ACHN (cell line): ENCODE results near the gene VTN.

Source experiments
- DNase-seq: peaks from one replicate; pipeline ENCODE4 v3.0.0-alpha.2; 2015
- in situ Hi-C: cut with HindIII; loops from 2 replicates; pipeline ENCODE4 v1.10.0; 2017; ENCODE audit warnings: low sequenced_read_pairs, low pct_ligation_motif_present, low pct_unique_long_range_greater_than_20kb

Gene VTN

DNA sequence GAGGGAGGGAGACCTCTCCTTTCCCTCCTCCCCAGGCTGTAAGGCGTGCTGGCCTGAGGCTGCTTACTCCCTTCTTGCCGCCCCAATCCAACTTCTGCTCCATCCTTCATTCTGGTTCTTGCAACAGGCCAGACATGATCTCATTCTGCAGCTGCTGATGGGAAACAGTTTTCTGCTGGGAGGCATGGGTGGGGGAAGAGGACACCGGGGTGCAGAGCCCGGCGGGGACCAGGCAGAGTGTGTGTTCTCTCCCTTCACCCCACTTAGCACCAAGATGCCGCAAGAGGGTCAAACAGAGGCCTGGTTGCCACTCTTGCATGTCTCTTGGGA lies 2.8 kb upstream of the VTN start:
- no peak for DNase-seq
- in situ Hi-C loops, result no loop called here

DNA sequence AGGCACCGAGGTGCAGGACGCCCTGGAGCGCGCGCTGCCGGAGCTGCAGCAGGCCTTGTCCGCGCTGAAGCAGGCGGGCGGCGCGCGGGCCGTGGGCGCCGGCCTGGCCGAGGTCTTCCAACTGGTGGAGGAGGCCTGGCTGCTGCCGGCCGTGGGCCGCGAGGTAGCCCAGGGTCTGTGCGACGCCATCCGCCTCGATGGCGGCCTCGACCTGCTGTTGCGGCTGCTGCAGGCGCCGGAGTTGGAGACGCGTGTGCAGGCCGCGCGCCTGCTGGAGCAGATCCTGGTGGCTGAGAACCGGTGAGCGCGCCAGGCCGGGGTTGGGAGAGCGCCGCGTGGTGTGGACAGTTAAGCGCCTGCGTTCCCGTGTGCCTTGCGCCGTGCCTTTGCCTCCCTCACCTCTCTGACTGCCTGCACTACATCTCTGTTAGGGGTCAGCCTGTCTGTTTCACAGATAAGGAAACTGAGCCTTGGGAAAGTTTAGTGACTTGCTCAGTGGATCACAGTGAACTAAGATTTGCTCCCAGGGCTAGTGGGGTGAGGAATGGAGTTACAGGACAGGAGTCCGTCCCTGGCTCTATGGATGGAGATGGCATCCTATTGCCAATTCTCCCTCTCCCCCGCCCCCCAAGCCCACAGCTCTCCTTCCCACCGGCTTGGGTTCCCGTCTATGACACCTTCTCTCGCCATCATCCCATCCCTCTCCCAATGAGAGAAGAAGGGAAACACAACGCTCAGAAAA lies 2.3 kb upstream of the VTN start:
- peak; percentile 56 for DNase-seq
- in situ Hi-C loops, result no loop called here

DNA sequence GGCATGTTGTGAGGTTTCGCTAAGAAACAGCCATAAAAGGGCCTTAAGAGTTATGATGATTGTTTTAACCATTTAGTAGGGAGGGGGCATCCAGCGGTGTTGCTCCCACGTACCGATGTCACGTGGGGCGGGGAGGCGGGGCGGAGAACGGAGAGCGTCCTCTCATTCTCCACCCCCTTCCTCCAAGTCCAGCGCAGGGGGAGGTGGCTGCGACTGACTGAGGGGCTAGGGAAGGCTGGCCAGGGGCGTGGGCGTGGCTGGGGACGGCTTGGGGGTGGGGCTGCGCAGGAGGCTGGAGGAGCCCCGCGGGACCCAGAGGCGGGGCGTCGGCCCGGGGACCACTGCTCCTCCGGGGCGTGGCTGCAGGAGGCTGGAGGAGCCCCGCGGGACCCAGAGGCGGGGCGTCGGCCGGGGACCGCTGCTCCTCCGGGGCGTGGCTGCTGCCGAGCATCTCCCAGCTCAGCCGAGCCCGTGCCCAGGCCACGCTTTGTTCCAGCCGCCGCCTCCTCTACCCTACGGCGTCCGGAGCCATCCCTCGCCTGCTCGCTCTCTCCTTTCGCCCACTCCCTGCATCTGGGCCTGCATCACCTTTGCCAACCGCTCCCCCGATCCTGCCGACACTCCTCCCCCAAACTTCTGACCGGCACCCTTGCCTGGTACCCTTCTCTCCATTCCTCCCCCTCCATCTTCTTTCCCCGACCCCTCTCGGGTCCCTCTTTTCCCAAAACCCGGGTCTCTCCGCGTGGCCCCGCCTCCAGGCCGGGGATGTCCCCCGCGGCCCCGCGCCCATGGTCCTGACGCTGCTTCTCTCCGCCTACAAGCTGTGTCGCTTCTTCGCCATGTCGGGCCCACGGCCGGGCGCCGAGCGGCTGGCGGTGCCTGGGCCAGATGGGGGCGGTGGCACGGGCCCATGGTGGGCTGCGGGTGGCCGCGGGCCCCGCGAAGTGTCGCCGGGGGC lies 1.4 kb upstream of the VTN start, which contains the start of gene SARM1:
Gene SARM1 (plus strand): TSS at position 450 of the 958 bp plus-strand sequence. CDS start 339 bp downstream, at position 789.
- in situ Hi-C loops, result no loop called here
- DNase-seq, result peak; percentile 93

DNA sequence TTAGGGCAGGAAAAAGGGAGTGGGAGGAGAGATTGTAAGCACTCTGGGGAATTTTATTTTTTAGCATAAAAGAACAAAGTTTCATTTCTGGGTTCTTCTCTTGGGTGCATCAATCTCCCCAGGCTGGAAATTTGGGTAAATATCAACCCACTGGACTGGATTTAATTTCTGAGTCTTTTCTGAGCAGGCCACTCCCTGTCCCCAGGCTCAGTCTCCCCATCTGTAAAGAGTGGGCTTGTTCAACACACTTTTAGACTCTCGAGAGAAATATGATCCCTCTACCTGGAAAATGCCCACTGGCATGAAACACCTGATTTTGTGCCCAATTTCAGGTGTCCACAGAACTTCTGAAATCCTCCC lies 617 bp upstream of the VTN start:
- no peak for DNase-seq
- in situ Hi-C loops, result no loop called here

DNA sequence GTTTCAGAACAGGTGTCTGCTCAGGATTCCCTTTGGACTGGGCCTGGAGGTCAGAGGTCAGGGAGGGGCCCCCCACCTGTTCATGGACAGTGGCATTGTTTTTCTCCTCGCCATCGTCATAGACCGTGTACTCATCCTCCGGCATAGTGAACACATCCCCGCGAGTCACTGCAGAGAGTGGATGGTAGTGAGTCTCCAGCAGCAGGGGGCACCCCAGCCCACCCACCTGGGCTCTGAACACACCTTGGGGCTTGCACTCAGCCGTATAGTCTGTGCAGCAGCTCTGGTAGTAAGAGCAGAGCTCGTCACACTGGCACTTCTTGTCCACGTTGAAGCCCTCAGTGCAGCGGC lies 448 bp downstream of the VTN start:
- DNase-seq, result no peak
- in situ Hi-C loops, result no loop called here

DNA sequence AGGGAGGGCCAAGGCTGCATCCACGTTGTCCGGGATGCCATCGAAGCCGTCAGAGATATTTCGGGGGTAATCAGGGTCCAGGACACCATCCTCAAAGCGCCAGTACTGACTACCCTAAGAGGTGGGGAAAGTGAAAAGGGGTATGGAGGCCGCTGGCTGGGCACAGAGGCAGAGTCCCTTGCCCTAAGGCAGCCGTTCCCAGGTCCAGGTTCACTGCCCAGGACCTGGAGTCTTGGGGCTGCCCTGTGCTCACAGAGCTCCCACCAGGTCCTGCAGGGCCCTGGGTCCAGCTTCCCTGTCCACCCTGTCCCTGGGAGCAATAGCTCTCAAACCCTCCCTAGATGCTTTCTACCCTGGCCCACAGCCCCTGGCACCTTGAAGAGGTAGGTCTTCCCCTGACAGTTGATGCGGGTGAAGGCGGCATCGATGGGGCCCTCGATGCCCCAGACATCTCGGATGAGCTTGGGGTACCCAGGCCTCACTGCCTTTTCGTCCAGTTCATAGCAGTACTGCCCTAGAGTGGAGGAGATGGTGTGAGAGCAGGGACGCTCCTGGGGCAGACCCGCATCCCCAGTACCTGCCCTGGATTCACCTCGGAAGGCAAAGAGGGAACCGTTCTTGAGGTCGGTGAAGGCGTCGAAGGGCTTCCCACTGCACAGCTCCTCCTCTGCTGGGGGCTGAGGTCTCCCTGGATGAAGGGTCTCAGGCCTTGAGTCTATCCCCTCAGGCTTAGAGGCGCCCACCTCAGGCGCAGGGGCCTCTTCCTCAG lies 1.0 kb downstream of the VTN start:
- no peak for DNase-seq
- in situ Hi-C loops, result no loop called here

DNA sequence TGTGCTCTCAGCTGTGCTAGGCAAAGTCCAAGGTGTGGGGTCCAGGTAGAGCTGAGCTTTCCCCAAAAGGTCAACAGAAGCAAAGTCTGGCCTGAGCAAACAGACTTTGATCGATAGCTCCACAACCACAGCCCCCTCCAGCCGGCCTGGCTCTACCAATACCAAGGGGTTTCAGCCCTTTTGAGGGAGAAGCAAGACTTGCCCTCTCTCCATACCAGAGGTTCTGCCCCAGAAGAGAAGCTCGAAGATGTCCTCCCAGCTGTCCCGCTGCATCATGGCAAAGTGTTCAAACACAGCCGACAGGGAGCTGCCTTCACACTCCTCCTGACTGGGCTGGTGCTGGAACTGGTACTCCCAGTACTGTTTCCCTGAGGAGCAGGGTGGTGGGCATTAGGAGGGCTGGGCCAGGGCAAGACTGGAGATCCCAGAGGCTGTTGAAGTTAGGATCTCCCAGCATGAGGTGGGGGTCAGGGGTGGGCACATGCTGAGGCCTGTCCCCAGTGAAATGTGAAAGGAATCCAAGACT lies 1.7 kb downstream of the VTN start:
- in situ Hi-C loops, result no loop called here
- DNase-seq, result no peak

DNA sequence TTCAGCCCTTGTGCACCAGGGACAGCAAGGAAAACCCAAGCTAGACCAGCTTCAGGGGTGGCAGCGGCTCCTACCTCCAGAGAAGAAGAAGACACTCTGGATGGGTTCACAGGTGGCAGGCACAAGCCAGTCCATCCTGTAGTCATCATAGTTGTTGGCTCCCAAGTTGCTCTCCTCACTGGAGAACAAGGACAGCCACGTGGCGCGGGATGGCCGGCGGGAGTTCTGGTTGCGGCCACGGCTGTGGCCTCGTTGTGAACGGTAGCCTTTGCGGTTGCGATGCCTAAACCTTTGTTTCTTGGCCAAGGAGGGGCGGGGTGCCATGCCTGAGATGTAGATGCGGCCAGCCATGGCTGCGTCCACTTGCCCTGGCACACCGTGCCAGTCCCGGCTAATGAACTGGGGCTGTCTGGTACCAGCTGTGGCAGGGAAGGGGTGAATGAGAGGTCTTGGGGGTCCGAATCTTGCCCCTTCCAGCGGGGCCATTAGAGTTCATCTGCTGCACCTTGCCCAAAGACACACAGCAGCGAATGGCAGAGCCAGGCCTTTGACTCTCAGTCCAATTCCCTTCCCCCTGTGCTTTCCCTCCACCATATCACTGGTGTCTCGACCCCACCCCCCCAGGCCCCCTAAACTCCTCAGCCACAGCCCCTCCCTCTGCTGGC lies 2.3 kb downstream of the VTN start:
- in situ Hi-C loops, result no loop called here
- DNase-seq, result no peak

DNA sequence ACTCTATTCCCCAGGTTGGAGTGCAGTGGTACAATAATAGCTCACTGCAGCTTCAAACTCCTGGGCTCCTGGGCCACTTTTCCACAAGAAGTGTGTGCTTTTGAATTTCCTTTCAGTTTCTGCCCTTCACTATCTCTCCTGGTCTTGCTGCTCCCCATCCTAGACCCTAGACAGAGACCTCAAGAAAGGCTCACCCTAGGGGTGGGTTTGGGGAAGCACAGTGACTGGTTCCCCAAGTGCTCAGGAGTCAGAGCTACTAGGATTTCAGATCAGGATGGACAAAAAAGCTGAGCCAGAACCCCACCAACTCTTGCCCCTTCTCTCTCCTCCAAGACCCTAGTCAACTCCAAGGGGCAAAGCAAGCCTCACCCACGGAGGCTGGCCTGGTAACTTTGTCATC lies 3.5 kb downstream of the VTN start:
- in situ Hi-C loops, result no loop called here
- DNase-seq, result no peak

DNA sequence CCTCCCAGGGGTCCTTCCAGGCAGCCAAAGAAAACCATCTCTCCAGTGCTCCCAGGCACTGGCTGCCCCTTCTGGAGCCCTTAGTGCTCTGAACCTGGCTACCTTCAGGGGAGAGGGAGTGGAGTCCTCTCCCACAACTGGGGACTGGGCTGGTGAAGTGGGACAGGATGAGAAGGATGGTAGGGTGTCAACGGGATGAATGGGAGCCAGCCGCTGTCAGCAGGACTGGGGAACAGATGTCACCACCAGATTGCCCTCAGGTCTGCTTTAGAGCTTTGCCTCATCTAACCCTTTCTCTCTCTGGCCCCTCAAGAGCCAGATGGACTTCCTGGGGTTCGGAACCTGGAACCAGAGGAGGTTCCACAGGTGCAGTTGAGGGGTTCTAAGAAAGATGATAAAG lies 4.6 kb downstream of the VTN start:
- in situ Hi-C loops, result no loop called here

DNA sequence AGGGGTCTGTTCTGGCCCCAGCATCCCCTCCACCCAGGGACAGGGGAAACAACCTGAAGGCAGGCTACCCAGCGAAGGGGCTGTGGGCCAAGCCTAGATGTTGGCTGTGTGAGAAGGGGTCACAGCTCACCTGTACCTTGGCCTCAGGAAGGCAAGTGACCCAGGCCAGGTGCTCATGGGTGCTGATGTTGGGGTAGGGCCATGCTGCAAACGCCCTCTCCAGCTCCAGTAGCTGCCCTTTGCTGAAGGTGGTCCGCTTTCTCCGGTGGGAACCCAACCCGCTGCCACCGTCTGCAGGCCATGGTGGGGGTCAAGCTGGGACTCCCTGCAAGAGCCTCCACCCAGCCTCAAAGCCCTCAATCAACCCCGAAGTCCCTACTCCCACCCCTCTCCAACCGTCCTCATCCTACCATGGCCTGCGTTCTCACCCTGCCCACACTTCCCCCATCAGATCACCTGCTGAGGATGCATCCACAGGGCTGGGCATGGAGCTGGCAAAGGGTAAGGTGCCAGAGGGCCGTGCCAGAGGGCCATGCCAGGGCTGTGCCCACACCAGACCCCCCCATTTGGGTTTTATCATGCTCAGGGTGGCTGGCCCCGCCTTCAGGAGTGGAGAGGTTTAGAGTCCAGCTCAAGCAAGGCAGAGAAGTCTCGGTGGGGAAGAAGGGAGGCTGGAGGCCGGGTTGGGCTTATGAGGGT lies 5.3 kb downstream of the VTN start, which contains the start of gene SEBOX:
Gene SEBOX (minus strand): TSS at position 535 of the 699 bp plus-strand sequence. CDS start 48 bp downstream, at position 487.
- in situ Hi-C loops, result no loop called here
- no peak for DNase-seq

More for the DNA sequence above, 4.6 kb downstream of the VTN start:
- no peak for DNase-seq

DNA sequence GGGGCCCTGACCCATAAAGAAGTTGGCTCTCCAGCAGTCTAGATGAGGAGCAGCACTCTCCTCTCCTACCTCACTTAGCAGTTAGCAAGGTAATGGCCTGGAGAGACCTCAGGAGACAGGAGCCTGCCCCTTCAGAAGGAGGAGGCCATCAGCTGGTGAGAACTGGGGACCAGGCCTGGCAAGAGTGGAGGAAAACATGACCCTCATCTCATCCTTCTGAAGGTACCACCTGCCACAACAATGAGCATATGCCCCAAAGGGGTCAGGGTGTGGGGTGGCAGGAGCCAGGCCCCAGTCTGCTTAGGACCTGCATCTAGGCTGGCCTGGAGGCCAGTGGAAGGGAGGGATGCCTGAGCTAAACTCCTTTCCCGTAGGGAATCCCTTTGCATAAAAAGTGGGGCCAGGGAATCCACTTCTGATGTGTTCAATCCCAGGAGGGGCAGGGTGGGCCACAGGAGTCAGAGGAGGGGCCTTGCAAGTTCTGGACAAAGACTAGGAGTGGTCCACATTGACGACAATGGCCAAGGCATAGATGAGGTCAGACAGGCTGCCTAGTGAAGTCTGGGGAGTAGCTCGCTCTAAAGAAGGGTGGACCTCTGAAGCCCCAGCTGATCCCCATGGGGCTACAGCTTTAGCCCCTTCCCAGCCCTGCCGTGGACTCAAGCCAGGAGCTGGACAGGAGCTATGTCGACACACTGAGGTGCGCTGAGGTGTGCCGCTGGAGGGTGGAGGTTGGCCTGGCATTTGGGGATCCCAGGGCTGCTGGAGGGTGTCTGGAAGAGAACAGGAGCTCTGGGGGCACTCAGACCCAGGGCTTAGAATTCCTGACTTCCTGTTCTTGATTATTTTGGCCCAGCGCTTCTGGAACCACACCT lies 6.1 kb downstream of the VTN start:
- in situ Hi-C loops, result no loop called here
- no peak for DNase-seq

DNA sequence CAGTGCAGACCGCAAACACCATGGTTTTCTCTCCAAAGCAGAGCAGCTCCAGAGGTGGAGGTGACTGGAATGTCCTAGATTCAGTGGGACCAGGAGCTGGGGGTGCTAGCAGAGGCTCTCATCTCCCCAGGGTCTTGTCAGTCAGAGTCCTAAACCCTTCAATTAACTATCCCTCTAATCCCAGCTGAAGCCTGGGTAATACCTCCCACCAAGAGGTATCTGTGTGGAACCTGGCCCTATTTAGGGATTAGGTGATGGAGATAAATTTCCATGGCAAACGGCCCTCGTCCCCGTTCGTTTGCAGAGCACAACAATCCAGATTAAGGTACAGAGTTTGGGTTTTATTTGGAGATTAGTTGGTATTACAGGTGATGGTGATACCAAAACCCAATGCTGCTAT lies 6.9 kb downstream of the VTN start:
- no peak for DNase-seq
- in situ Hi-C loops, result no loop called here

DNA sequence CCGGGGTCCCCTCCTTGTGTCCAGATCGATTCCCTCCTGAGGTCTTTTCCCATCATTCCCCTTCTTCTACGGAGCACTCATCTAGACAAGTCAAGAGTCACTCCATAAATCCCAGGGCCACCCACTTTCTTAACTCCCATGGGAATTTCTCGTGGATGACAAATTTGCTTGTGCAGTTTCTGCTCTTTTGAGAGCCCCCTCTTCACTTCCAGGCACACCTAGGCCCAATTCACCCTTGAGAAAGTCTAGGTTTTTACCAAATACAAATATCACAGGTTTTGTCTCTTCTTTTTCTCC lies 12.3 kb downstream of the VTN start:
- in situ Hi-C loops, result no loop called here

DNA sequence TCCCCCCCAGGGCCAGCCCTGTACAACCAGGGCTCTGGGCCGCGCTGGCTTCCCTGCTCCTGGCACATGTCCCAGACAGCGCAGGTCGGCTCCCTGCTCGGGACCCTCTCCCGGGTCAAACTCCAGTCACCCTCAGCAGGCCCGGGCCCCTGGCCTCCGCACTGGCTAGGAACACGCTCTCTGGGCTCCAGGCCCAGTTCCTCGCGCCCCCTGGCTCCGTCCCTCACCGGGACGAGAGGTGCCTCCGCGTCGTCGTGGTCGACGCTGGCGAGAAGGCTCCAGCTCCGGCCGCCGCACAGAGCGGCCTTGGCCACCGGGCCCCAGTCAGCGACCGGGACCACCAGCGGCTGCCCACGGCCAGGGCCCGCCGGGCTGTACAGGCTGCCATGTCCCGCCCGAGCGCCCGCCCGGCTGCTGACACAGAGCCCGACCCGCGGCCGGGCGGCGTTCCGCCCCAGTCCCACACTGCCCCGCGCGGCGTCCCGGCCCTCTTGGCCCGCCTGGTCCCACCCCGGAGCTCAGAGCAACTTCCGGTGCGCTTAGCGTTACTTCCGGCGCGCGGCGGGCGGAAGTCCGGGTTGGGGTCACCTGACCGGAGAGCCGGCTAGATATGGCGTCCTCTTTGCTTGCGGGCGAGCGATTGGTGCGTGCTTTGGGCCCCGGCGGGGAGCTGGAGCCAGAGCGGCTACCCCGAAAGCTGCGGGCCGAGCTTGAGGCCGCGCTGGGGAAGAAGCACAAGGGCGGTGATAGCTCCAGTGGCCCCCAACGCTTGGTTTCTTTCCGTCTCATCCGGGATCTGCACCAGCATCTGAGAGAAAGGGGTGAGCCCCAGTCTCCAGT lies 12.8 kb downstream of the VTN start, which contains the start of gene POLDIP2:
Gene POLDIP2 (minus strand): TSS at position 467 of the 840 bp plus-strand sequence. CDS start 79 bp downstream, at position 388.
- in situ Hi-C loops, result no loop called here
- peak; percentile 96 for DNase-seq

More for the DNA sequence above, 12.3 kb downstream of the VTN start:
- DNase-seq, result peak; percentile 18

DNA sequence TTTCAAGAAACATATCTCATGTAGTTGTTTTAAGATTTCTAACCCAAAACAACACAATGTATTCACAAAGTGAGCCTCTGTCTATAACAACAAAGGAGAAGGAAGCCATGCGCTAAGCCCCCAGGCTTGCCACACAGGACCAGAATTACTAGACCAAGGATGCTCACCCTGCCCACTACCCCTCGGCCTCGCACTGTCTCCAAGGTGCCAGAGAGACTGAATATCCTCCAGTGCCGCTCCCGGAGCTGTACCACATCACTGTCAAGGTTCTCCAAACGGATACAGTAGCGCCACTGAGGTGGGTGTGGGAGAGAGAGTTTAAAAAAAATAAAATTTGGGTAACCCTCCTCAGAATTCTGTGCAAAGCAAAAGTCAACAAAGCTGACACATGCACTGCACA lies 19.8 kb downstream of the VTN start:
- in situ Hi-C loops, result no loop called here
- DNase-seq, result no peak
